ENCODE data around the gene SVIP. TPM values are rescaled to one million over a fixed set of nuclear protein-coding genes. Genes with fewer than 3 reads are reported as not detected.

Gene SVIP
- total RNA-seq, 4 donors from 2014 or later, result 7.9 to 17.0 (median 12.8) TPM

- no peak for DNase-seq (ENCODE audit: extremely low spot score)
- H3K27ac ChIP-seq (replicated peaks in 1 of 4), result no peak overlapping the region
- no peaks in the 10 kb centered on the region for H3K27me3 ChIP-seq
- TF ChIP-seq EP300 (IDR thresholded peaks at IDR 0.05), result no peak
- no peak for TF ChIP-seq POLR2AphosphoS5 (IDR thresholded peaks at IDR 0.05)
- no peak for TF ChIP-seq POLR2A (IDR thresholded peaks at IDR 0.05; ENCODE audit: low read depth)
- no peak for TF ChIP-seq CTCF (IDR thresholded peaks at IDR 0.05)
- no peaks in the 10 kb centered on the region for H3K9me3 ChIP-seq
- intact Hi-C loops (cut with DNase I), result no loop called here
- no peak overlapping the region for H3K4me3 ChIP-seq
- H3K4me1 ChIP-seq, result peaks cover 4 to 16% (median 12%) of the 10 kb centered on the region in 4 donors
- WGBS, result 75% methylated on average over 3 of the region's 3 CpGs
- no peaks in the 10 kb centered on the region for H3K36me3 ChIP-seq
Observed at GRCh38 chr11:22832315-22833015, 2.9 kb upstream of the SVIP start.

GRCh38 chr11:22830082-22830414 lies 447 bp upstream of the SVIP start:
- H3K4me1 ChIP-seq, result peaks cover 4 to 16% (median 12%) of the 10 kb centered on the region in 4 donors
- H3K36me3 ChIP-seq, result peaks cover 0 to 14% (median 5%) of the 10 kb centered on the region in 4 donors
- 14% methylated on average over 4 of the region's 4 CpGs for WGBS
- peak overlapping the region; percentile 74 to 94 (median 90) for H3K4me3 ChIP-seq
- DNase-seq (ENCODE audit: extremely low spot score), result no peak
- intact Hi-C loops (cut with DNase I), result no loop called here
- no peak for TF ChIP-seq CTCF (IDR thresholded peaks at IDR 0.05)
- no peak for TF ChIP-seq EP300 (IDR thresholded peaks at IDR 0.05)
- TF ChIP-seq POLR2AphosphoS5 (IDR thresholded peaks at IDR 0.05), result no peak
- no peak for TF ChIP-seq POLR2A (IDR thresholded peaks at IDR 0.05; ENCODE audit: low read depth)
- peak overlapping the region; percentile 40 to 89 (median 86) for H3K27ac ChIP-seq (replicated peaks in 1 of 4)
- H3K27me3 ChIP-seq, result no peaks in the 10 kb centered on the region
- H3K9me3 ChIP-seq, result no peaks in the 10 kb centered on the region

GRCh38 chr11:22828373-22828772 lies 1.2 kb downstream of the SVIP start:
- H3K27ac ChIP-seq (replicated peaks in 1 of 4), result no peak overlapping the region
- 69% methylated on average over 6 of the region's 6 CpGs for WGBS
- TF ChIP-seq POLR2A (IDR thresholded peaks at IDR 0.05; ENCODE audit: low read depth) (no peak), CTCF (IDR thresholded peaks at IDR 0.05) (no peak), EP300 (IDR thresholded peaks at IDR 0.05) (no peak), POLR2AphosphoS5 (IDR thresholded peaks at IDR 0.05) (no peak)
- no peak for DNase-seq (ENCODE audit: extremely low spot score)
- H3K4me1 ChIP-seq, result peaks cover 4 to 16% (median 12%) of the 10 kb centered on the region in 4 donors
- peaks cover 0 to 27% (median 15%) of the 10 kb centered on the region in 4 donors for H3K36me3 ChIP-seq
- H3K9me3 ChIP-seq, result no peaks in the 10 kb centered on the region
- H3K4me3 ChIP-seq, result peak overlapping the region in 3 of 4 donors; percentile 74 to 90 (median 90)
- intact Hi-C loops (cut with DNase I), result loop anchor here (10.0 kb wide), 1 partner anchor 204 kb away; the partner anchor contains the start of gene FANCF
- no peaks in the 10 kb centered on the region for H3K27me3 ChIP-seq

DNA sequence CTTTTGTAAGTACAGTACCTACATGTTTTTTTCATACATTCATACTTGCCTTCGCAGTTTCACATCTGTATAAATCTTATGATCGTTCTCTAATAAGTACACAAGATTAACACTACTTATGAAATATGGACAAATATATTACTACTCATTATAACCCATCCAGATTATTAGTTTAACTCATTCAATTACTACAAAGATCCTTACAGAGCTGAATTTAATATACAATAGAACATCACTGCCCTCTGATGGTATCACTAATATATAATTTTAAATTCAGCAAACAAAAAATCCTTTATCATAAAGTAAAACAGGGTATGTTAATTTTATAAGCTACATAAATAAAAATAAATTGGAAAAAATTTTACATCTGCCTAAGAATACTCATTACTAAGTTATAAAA lies 7.4 kb downstream of the SVIP start:
- H3K4me1 ChIP-seq, result no peaks in the 10 kb centered on the region
- intact Hi-C loops (cut with DNase I), result loop anchor here (10.0 kb wide), 1 partner anchor 197 kb away; the partner anchor contains the start of gene FANCF
- TF ChIP-seq POLR2AphosphoS5 (IDR thresholded peaks at IDR 0.05) (no peak), CTCF (IDR thresholded peaks at IDR 0.05) (no peak), POLR2A (IDR thresholded peaks at IDR 0.05; ENCODE audit: low read depth) (no peak), EP300 (IDR thresholded peaks at IDR 0.05) (no peak)
- H3K9me3 ChIP-seq, result no peaks in the 10 kb centered on the region
- peaks cover 3 to 82% (median 40%) of the 10 kb centered on the region in 4 donors for H3K36me3 ChIP-seq
- H3K27ac ChIP-seq (replicated peaks in 1 of 4), result no peak overlapping the region
- no peaks in the 10 kb centered on the region for H3K27me3 ChIP-seq
- WGBS, result 94% methylated on average over 2 of the region's 2 CpGs
- H3K4me3 ChIP-seq, result no peak overlapping the region
- DNase-seq (ENCODE audit: extremely low spot score), result no peak
